NOMO-1 (cell line): ENCODE data around the gene ENDOV.

Source experiments
- DNase-seq, 2 experiments: peaks; one replicate each; lab custom pipeline; 2025; ENCODE audit not compliant: unreplicated experiment in 2 of 2; lab: John Stamatoyannopoulos, UW

Gene ENDOV

DNA sequence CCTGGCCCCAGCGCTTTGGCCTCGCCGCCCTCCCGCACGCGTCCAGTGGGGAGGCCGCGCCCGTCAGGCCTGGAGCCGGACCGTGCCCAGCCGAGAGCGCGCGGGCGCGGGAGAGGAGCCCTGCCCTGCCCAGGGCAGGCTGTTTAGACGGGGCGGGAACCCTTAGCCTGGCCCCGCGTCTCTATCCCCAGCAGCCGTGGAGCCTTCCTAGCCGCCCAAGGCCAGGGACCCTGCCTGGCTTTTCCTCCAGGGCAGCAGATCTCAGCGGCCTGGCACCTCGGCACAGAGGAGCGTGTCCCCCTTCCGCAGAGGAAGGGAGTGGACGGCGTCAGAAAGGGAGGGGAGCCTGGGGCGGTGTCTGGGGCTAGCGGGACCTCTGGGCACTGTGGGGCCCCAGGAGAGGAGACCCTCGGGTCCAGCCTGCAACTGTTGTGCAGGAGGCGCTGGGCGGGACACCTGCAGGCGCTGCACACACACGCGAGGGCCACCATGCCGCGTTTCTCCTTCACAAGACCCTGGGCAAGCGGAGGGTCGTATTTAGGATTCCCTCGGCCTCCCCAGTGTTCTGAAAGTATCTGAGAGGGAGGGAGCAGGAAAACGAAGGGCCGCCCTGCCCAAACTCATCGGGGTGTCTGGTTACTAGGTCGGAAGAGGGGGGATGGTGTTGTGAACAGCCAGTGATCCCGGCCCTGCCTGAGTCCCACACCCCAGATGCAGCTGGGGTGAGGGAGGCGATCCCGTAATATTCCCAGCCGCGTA, 63.7 kb downstream of the ENDOV start:
- no peak for DNase-seq

DNA sequence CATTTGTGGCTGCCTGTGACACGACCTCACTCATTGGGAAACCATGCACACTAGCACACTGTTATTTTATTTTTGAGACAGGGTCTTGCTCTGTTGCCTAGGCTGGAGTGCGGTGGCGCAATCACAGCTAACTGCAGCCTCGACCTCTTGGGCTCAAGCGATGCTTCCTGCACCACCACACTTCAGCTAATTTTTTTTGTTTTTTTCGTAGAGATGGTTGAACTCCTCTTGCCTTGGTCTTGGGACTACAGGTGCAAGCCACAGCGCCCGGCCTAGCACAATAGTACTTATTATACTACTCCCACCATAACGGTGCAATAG, 64.2 kb downstream of the ENDOV start:
- DNase-seq: no peak

DNA sequence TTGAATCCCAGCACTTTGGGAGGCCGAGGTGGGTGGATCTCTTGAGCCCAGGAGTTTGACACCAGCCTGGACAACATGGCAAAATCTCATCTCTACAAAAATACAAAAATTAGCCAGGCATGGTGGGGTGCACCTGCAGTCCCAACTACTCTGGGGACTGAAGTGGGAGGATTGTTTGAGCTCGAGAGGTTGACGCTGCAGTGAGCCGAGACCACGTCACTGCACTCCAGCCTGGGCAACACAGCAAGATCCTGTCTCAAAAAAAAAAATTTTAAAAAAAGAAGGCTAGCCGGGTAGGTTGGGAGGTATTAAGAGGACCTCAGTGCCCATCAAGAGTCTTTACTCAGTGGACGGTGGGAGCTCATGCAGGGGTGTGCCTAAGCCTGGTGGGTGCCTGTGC, 65.3 kb downstream of the ENDOV start:
- DNase-seq: no peak

DNA sequence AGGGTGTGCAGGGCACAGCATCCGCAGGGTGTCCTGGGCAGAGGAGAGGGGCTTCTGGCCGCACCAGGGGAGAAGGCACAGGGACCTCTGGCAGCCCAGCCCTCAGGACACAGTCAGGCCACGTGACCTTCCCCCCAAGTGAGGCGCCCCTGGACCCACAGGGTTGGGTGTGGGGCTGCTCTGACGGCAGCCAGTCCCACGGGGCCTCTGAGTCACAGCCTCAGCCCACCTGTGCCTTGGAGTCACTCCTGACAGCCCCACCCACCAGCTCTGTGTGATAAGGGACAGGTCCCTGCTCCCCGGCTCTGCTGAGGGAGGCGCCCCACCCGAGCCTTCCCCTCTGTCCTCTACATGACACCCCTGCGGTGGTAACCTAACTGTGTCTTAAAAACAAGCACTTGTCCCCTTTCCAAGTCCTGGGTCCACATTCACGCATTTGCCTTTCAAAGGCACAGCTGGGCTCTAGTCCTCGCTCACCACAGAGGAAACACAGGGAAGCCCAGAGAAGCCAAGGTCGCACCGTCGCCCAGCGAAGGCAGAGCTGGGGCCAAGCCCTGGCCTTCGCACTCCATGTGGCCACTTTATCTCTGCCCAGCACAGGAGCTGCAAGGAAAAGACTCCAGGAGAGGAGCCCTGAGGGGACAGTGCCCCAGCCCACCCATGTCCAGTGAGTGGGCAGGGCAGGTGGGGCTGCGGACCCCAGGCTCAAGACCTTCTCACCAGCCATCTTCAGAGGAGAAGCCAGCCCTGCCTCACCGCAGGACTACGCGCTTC, 66.5 kb downstream of the ENDOV start:
- DNase-seq: no peak

DNA sequence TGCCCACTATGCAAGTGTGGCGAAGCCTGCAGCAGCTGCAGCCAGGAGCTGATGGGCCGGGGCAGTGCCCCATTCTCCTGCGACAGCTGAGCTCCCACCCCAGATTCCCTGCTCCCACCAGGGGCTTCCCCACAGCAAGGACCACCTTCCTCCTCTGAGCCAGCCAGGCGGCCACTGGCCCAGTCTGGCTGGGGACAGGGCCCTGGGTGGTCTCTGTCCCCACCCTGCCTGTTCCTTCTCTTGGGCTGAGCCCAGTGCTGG, 67.0 kb downstream of the ENDOV start:
- DNase-seq: no peak

DNA sequence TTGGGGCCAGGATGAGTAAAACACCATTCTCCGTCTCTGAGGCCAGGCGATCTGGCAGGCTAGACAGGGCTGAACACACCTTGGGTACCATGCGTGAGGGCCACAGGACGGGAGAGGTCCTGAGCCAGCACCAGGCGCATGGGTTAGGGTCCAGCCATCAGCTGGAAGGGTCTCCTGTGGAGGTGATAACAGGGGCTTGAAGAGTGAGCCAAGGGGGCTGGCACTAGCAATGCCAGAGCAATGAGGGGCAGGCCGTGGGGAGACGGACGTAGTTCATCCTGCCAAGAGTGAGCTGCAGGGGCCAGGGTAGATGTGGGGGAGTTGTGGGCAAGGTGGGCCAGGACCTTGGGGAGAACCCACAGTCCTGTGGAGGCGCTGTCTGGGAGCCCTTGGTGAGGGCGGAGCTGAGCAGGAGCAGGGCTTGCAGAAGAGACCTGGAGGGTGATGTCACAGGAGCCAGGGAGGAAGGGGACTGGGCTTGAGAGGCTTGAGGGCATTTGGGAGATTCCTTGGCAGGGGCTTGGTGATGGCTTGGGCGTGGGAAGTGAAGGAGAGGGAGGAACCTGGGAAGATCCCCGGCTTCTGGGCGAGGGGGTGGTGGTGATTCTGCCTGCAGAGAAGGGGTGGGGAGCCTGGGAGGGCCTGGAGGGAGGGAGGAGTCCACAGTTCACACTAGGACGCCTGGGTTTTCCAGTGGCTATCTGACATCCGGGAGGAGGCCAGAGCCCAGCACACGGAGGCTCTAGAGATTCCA, 67.8 kb downstream of the ENDOV start:
- DNase-seq: no peak

DNA sequence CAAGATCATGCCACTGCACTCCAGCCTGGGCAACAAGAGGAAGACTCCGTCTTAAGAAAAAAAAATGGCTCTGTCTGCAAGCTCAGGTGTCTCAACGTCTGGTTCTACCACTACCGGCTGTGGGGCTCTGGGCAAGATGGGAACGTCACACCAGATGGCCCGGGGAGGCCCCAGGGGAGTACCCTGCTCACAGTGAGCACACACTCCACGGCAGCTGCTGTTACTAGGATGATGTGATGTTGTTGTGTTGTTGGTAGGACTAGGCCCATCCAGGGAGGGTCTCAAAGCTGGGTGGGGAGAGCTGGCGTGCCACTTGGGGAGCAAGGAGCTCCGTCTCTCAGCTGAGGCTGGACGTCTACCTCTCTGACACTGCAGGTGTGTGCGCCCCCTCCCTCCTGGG, 70.9 kb downstream of the ENDOV start:
- no peak for DNase-seq

DNA sequence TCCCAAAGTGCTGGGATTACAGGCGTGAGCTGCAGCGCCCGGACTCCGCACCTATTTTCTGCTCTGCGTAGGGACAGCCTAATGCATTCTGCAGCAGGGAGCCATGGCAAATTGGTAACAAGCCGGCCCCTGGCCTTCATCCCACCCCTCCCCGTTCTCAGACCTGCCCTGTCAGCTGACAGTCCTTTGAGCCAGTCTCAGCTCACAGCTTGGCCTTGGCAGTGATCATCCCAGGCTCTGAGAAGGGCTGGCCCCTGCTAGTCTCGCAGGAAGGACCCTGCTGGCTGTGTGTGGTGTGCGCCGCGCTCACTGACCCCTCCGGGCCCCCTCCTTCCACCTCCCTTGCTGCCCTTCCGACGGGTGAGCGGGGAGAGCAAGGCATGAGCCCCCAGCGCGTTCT, 71.7 kb downstream of the ENDOV start:
- no peak for DNase-seq

DNA sequence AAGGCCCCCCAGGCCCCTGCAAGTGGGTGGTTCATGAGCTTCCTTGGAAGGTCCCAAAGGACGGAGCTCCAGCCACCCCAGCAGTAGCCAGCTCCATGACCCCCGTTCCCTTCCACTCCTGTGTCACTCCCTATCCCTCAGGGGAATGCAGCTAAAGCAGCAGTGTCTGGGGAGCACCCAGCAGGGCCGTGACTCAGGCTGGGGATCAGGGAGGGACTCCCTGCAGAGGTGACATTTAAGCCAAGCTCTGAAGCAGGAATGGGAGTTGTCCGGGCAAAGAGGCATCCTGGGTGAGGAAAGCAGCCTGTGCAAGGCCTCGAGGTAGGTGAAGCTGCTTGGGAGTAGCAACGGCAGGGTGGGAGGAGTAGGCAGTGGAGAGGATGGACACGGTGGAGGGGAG, 72.5 kb downstream of the ENDOV start:
- DNase-seq: no peak
